HepG2 (cell line): ENCODE data around the gene MCOLN1. TPM values are rescaled to one million over a fixed set of nuclear protein-coding genes. Genes with fewer than 3 reads are reported as not detected.
A peak's percentile ranks its signal among the peaks of the same experiment; 100 is the strongest.

Experiments
- EEA1 ChIP-seq: sonication (generic); formaldehyde crosslinking; IDR thresholded peaks from 2 replicates; pipeline ENCODE4 v1.5.1; 2020; ENCODE audit warnings: mild to moderate bottlenecking, missing genetic modification reagents, borderline replicate concordance
- ESRRA ChIP-seq: sonication (generic); formaldehyde crosslinking; IDR thresholded peaks from 2 replicates; pipeline ENCODE4 v1.5.1; 2020; ENCODE audit warnings: mild to moderate bottlenecking, low read depth, missing genetic modification reagents
- HNRNPLL ChIP-seq: fragments of 200-400 bp; formaldehyde crosslinking; IDR thresholded peaks from 2 replicates; pipeline ENCODE4 v1.6.1; 2017; ENCODE audit warnings: mild to moderate bottlenecking, low read depth, low read length; ENCODE audit not compliant: poor library complexity, severe bottlenecking
- PHB2 ChIP-seq: fragments of 450-650 bp; IDR thresholded peaks from 2 replicates; pipeline ENCODE4 v1.6.1; 2018; ENCODE audit not compliant: partially characterized antibody
- PHF21A ChIP-seq: sonication (generic); formaldehyde crosslinking; IDR thresholded peaks from 2 replicates; pipeline ENCODE4 v1.5.0; 2020; ENCODE audit warnings: mild to moderate bottlenecking, missing genetic modification reagents
- PHF5A ChIP-seq: IDR thresholded peaks from one replicate; pipeline ENCODE4 v1.6.1; 2018; ENCODE audit warnings: low read depth, missing genetic modification reagents; ENCODE audit not compliant: unreplicated experiment
- PRPF4 ChIP-seq: fragments of 200-400 bp; formaldehyde crosslinking; IDR thresholded peaks from 2 replicates; pipeline ENCODE4 v1.6.1; 2016; ENCODE audit warnings: low read length, low read depth; ENCODE audit not compliant: poor library complexity, severe bottlenecking
- RAD21 ChIP-seq: fragments of 450-650 bp; formaldehyde crosslinking; IDR thresholded peaks from 2 replicates; pipeline ENCODE4 v1.5.0; 2020; ENCODE audit warnings: mild to moderate bottlenecking
- RBM22 ChIP-seq: fragments of 200-400 bp; formaldehyde crosslinking; optimal IDR thresholded peaks from 2 replicates; pipeline ENCODE3; 2017; ENCODE audit warnings: mild to moderate bottlenecking, low read length, moderate library complexity
- TARDBP ChIP-seq: sonication (generic); formaldehyde crosslinking; IDR thresholded peaks from 2 replicates; pipeline ENCODE4 v1.8.0; 2022; ENCODE audit warnings: mild to moderate bottlenecking, missing genetic modification reagents
- TOE1 ChIP-seq: sonication (generic); formaldehyde crosslinking; IDR thresholded peaks from 2 replicates; pipeline ENCODE4 v1.4.0; 2020; ENCODE audit warnings: mild to moderate bottlenecking, missing genetic modification reagents
- ZNF121 ChIP-seq: sonication (generic); formaldehyde crosslinking; IDR thresholded peaks from 2 replicates; pipeline ENCODE4 v1.5.0; 2020; ENCODE audit warnings: mild to moderate bottlenecking, missing genetic modification reagents
- ZNF17 ChIP-seq: sonication (generic); formaldehyde crosslinking; IDR thresholded peaks from 2 replicates; pipeline ENCODE4 v1.5.0; 2020; ENCODE audit warnings: mild to moderate bottlenecking, missing genetic modification reagents
- ZNF337 ChIP-seq: sonication (generic); formaldehyde crosslinking; IDR thresholded peaks from 2 replicates; pipeline ENCODE4 v1.5.1; 2020; ENCODE audit warnings: missing genetic modification reagents, low read depth, mild to moderate bottlenecking, borderline replicate concordance
- ZNF614 ChIP-seq: IDR thresholded peaks from 2 replicates; pipeline ENCODE4 v1.6.1; 2018; ENCODE audit warnings: missing biosample characterization, missing genetic modification reagents, inconsistent platforms, borderline replicate concordance
- ZNF670 ChIP-seq: sonication (generic); formaldehyde crosslinking; IDR thresholded peaks from 2 replicates; pipeline ENCODE4 v1.8.0; 2022; ENCODE audit warnings: mild to moderate bottlenecking, missing genetic modification reagents, borderline replicate concordance
- polyA plus RNA-seq, 8 experiments: library from polyadenylated mRNA; depleted of rRNA in 3 of 8; stranded (reverse) in 7 of 8; unstranded in 1 of 8; fragments of >200 nt; fragmentation: Illumina TruSeq in 4 of 8; extraction: Trizol in 4 of 8; gene quantifications; 2 replicates each; pipeline versions ENCODE4 v1.2.1 to v1.2.3, GENCODE V29; 2011 to 2016; ENCODE audit warnings: low read depth in 4 of 8, missing spikeins in 1 of 8, mixed read lengths in 1 of 8; ENCODE audit not compliant: insufficient read depth in 1 of 8
- total RNA-seq, 5 experiments: library from RNA; depleted of rRNA; stranded (reverse); fragments of >200 nt; fragmentation: Illumina TruSeq; extraction: Trizol; gene quantifications; 2 replicates each; pipeline ENCODE4 v1.2.3, GENCODE V29; 2016; ENCODE audit warnings: low read depth in 1 of 5
- TF ChIP-seq, protein P1 (sequence below): sonication (generic); formaldehyde crosslinking; conservative IDR thresholded peaks from 2 replicates; pipeline ENCODE4 v1.4.0; 2020; ENCODE audit warnings: mild to moderate bottlenecking, missing genetic modification reagents, moderate library complexity
- TF ChIP-seq, protein P2 (sequence below): sonication (generic); formaldehyde crosslinking; IDR thresholded peaks from 2 replicates; pipeline ENCODE4 v1.5.1; 2020; ENCODE audit warnings: missing genetic modification reagents, mild to moderate bottlenecking, borderline replicate concordance
- TF ChIP-seq, protein P3 (sequence below): IDR thresholded peaks from 2 replicates; pipeline ENCODE4 v1.6.1; 2018; ENCODE audit warnings: missing genetic modification reagents
- TF ChIP-seq, protein P4 (sequence below): IDR thresholded peaks from 2 replicates; pipeline ENCODE4 v1.6.1; 2016; ENCODE audit warnings: missing compliant biosample characterization, missing genetic modification reagents, borderline replicate concordance
- TF ChIP-seq, protein P5 (sequence below): sonication (generic); formaldehyde crosslinking; IDR thresholded peaks from 2 replicates; pipeline ENCODE4 v1.9.0; 2021; ENCODE audit warnings: missing genetic modification reagents, borderline replicate concordance

Gene MCOLN1
- total and polyA plus RNA-seq, 2 of the 13 experiments (the other 11 are each of a cell fraction or from before 2014, with no cell fraction given) = 3.4 to 15.7 TPM

DNA sequence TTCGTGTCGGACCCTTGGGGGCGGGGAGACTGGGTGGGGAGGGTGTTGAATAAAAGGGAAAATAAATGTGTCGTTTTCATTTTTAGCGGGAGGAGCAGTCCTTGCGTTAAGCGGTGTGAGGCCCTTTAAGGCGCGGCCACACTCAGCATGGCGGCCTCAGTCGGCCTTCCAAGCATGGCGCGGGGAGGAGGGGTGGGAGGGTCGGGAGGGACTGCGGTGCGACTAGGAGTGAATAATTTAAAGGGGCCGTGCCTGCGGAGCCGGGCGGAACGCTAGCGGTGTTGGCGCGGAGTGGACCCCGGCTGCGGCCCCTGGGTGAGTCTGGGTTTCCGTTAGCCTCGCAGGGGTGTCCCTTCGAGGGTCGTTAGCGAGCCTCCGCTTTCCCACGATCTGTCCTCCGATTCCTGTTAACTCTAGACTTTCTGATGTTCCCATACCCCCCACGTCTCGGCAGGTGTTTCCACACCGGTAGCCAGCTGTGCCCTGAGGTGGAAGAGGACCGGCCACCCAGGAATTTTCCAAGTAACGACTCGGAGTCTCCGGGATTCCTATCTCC is 11.6 kb downstream of the MCOLN1 start (continued):
- TF ChIP-seq EEA1 (no peak), ESRRA (CRISPR knock-in tag) (no peak), ZNF614 (CRISPR knock-in tag) (no peak), RBM22 (no peak), RAD21 (CRISPR knock-in tag) (no peak), PRPF4 (no peak), PHF21A (no peak), HNRNPLL (peak; percentile 46), TARDBP (CRISPR knock-in tag) (no peak), TOE1 (no peak), PHF5A (CRISPR knock-in tag) (no peak), ZNF17 (CRISPR knock-in tag) (no peak), ZNF670 (CRISPR knock-in tag) (no peak), PHB2 (no peak), ZNF121 (CRISPR knock-in tag) (no peak), ZNF337 (no peak)
- TF ChIP-seq, protein P1, sequence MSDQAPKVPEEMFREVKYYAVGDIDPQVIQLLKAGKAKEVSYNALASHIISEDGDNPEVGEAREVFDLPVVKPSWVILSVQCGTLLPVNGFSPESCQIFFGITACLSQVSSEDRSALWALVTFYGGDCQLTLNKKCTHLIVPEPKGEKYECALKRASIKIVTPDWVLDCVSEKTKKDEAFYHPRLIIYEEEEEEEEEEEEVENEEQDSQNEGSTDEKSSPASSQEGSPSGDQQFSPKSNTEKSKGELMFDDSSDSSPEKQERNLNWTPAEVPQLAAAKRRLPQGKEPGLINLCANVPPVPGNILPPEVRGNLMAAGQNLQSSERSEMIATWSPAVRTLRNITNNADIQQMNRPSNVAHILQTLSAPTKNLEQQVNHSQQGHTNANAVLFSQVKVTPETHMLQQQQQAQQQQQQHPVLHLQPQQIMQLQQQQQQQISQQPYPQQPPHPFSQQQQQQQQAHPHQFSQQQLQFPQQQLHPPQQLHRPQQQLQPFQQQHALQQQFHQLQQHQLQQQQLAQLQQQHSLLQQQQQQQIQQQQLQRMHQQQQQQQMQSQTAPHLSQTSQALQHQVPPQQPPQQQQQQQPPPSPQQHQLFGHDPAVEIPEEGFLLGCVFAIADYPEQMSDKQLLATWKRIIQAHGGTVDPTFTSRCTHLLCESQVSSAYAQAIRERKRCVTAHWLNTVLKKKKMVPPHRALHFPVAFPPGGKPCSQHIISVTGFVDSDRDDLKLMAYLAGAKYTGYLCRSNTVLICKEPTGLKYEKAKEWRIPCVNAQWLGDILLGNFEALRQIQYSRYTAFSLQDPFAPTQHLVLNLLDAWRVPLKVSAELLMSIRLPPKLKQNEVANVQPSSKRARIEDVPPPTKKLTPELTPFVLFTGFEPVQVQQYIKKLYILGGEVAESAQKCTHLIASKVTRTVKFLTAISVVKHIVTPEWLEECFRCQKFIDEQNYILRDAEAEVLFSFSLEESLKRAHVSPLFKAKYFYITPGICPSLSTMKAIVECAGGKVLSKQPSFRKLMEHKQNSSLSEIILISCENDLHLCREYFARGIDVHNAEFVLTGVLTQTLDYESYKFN (CRISPR knock-in tag) = no peak
- TF ChIP-seq, protein P2, sequence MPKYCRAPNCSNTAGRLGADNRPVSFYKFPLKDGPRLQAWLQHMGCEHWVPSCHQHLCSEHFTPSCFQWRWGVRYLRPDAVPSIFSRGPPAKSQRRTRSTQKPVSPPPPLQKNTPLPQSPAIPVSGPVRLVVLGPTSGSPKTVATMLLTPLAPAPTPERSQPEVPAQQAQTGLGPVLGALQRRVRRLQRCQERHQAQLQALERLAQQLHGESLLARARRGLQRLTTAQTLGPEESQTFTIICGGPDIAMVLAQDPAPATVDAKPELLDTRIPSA (CRISPR knock-in tag) = no peak
- TF ChIP-seq, protein P3, sequence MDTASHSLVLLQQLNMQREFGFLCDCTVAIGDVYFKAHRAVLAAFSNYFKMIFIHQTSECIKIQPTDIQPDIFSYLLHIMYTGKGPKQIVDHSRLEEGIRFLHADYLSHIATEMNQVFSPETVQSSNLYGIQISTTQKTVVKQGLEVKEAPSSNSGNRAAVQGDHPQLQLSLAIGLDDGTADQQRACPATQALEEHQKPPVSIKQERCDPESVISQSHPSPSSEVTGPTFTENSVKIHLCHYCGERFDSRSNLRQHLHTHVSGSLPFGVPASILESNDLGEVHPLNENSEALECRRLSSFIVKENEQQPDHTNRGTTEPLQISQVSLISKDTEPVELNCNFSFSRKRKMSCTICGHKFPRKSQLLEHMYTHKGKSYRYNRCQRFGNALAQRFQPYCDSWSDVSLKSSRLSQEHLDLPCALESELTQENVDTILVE (CRISPR knock-in tag) = no peak
- TF ChIP-seq, protein P4, sequence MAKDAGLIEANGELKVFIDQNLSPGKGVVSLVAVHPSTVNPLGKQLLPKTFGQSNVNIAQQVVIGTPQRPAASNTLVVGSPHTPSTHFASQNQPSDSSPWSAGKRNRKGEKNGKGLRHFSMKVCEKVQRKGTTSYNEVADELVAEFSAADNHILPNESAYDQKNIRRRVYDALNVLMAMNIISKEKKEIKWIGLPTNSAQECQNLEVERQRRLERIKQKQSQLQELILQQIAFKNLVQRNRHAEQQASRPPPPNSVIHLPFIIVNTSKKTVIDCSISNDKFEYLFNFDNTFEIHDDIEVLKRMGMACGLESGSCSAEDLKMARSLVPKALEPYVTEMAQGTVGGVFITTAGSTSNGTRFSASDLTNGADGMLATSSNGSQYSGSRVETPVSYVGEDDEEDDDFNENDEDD (CRISPR knock-in tag) = no peak
- TF ChIP-seq, protein P5, sequence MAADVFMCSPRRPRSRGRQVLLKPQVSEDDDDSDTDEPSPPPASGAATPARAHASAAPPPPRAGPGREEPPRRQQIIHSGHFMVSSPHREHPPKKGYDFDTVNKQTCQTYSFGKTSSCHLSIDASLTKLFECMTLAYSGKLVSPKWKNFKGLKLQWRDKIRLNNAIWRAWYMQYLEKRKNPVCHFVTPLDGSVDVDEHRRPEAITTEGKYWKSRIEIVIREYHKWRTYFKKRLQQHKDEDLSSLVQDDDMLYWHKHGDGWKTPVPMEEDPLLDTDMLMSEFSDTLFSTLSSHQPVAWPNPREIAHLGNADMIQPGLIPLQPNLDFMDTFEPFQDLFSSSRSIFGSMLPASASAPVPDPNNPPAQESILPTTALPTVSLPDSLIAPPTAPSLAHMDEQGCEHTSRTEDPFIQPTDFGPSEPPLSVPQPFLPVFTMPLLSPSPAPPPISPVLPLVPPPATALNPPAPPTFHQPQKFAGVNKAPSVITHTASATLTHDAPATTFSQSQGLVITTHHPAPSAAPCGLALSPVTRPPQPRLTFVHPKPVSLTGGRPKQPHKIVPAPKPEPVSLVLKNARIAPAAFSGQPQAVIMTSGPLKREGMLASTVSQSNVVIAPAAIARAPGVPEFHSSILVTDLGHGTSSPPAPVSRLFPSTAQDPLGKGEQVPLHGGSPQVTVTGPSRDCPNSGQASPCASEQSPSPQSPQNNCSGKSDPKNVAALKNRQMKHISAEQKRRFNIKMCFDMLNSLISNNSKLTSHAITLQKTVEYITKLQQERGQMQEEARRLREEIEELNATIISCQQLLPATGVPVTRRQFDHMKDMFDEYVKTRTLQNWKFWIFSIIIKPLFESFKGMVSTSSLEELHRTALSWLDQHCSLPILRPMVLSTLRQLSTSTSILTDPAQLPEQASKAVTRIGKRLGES (CRISPR knock-in tag) = no peak
